ENCODE results near the gene DNAJB14. TPM values are rescaled to one million over a fixed set of nuclear protein-coding genes. Genes with fewer than 3 reads are reported as not detected.

DNAJB14 gene
- total RNA-seq: 12.7 and 17.7 TPM in 2 replicates

DNA sequence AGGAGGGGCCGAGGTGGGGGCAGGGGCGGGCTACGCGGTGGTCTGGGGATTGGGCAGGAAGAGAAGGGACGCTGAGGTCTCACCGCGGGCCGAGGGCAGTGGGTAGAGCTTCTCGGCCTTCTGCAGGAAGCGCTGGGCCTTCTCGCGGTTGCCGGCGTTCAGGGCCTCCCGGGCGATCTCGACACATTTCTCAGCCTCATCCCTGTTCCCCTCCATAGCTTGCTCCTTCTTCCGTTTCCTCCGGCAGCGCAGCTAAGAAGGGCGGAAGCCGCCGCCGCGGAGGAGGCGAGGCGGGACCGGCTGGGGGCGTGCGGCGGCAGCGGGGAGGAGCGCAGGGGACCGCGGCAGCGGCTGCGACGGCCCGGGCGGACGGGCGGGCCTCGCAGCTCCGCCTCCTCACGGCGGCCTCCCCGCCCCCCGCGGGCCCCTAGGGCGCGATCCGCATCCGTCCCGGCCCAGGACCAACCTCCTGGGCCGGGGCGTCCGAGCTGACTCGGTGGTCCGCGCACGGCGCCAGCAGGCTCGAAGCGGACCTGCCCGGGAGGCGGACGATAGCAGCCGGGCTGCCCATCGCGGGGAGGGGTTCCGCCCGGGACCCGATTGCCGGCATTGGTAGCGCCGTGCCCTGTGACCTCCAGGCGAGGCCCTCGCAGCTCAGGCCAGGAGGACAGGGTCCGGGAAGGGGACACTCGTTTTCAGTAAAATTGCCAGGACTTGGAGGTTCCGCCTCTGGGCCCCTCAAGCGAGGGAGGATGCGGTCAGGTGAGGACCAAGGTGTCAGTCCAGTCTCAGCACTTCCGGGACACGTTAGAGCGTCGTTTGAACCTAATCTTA, at the start of gene DNAJB14:
Gene DNAJB14 (minus strand): TSS at position 263 of the 834 bp plus-strand sequence. CDS start 47 bp downstream, at position 216.

DNA sequence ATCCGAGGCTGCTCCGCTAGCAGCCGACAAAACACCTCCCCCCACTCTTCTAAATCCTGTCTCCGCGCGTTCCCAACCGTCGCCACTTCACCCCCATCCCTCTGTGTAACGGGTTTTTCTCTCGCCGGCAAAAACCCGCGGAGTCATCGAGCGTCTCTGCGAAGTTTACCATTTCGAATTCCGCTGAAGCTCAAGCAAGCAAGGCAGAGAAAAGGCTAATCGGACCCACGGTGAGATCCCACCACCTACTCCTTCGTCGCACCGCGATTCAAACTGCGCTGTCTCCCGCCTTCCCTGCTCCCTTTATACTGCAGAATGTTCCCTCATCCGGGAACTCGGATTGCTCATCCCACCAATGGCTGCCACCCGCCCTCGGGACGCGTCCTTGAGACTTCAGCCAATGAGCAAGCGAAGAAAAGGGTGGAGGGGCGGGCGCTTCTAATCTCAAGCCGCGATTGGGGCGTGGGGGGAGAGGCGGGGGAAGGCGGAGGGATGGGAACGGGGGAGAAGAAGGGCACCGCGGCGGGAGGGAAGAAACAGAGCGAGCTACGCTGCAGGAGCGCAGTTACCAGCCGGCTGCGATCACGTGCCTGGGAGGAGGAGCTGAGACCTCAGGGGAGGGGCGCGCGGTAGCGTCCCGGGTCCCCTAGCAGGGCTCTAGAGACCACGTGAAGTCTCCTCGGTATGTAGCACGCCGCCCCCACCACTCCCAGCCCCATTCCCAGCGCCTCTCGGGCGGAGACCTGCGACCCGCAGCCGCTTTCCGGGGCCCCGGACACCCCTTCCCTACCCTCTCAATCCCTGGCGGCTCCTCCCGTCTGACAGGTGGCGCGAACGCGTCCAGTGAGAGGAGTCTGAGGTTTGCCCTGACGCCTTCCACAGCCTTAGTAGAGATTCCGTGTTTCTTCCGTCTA, 3.8 kb upstream of the DNAJB14 start, which contains the start of gene H2AZ1:
Gene H2AZ1 (minus strand): TSS at position 277 of the 914 bp plus-strand sequence. CDS start 105 bp downstream, at position 172.

DNA sequence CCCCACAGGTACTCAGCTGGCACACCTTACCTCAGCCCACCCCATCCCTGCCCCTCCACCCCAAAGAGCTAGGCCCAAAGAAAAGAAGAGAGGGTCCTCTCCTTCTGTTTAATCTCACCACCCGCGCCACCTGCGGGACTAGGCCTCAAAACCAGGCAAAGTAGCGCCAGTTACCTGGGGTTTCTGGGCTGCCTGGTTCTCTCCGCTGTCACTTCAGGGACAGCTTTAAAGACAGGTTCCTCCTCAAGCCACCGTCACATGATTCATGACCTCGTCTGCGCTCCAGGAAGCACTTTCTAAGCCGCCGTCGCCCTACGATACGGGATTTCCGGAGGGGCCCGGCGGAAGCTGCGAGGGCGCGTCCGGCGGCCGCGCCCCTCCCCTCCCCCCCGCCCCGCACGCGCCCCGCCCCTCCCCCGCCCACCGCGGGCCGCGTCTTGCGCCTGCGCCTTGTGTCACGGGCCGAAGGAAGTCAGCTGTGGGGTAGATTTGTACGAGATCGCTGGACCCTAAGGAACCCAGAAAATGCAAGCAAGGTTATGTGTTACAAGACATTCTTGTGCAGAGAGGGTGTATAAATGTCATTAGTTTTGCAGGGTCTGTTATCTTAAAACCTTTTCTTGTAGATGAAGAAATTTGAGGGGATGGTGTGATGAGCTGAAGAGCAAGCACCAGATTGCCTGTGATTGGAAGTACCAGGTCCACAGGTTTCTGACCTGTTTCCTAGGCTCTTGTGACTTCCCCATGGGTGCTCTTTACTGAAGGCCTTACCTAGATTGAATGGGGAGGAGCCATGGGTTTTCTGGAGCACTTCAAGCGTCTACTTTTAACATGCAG, 52.0 kb downstream of the DNAJB14 start, which contains the start of gene LAMTOR3:
Gene LAMTOR3 (minus strand): TSS at position 267 of the 837 bp plus-strand sequence. CDS start 464 bp downstream, outside the sequence.

Other genes with a start within 250 kb of the DNAJB14 start
- not detected in 2 replicates for gene DAPP1, start 129.8 kb downstream of the DNAJB14 start, total RNA-seq
- gene LAMTOR3, start 52.2 kb downstream of the DNAJB14 start, total RNA-seq: 13.8 and 30.0 TPM in 2 replicates
- 1,266 and 1,372 TPM in 2 replicates for gene H2AZ1, start 3.7 kb upstream of the DNAJB14 start, total RNA-seq
- gene DDIT4L, start 243.8 kb upstream of the DNAJB14 start, total RNA-seq: 2.3 and 3.5 TPM in 2 replicates